Measurements from ENCODE around the gene ST8SIA5.

ST8SIA5 gene

GRCh38 chr18:46629361-46629760 is 127.5 kb downstream of the ST8SIA5 start:
- TF ChIP-seq RARB (CRISPR knock-in tag; IDR thresholded peaks at IDR 0.05), result no peak
- TF ChIP-seq PATZ1 (CRISPR knock-in tag; IDR thresholded peaks at IDR 0.05; ENCODE audit: borderline replicate concordance), result no peak
- TF ChIP-seq ZNF8 (CRISPR knock-in tag; IDR thresholded peaks at IDR 0.05), result no peak
- TF ChIP-seq ZC3H10 (CRISPR knock-in tag; IDR thresholded peaks at IDR 0.05), result no peak
- TF ChIP-seq ESRRG (CRISPR knock-in tag; IDR thresholded peaks at IDR 0.05), result no peak
- TF ChIP-seq ZFP3 (CRISPR knock-in tag; IDR thresholded peaks at IDR 0.05), result no peak
- TF ChIP-seq ZNF565 (CRISPR knock-in tag; conservative IDR thresholded peaks at IDR 0.05; ENCODE audit: low read depth), result no peak
- no peak for TF ChIP-seq SNAI2 (CRISPR knock-in tag; IDR thresholded peaks at IDR 0.05)
- TF ChIP-seq CSRNP3 (CRISPR knock-in tag; IDR thresholded peaks at IDR 0.05), result no peak
- no peak for TF ChIP-seq CSDC2 (CRISPR knock-in tag; IDR thresholded peaks at IDR 0.05)
- TF ChIP-seq TCF4 (CRISPR knock-in tag; IDR thresholded peaks at IDR 0.05; ENCODE audit: borderline replicate concordance), result no peak
- no peak for TF ChIP-seq ARNTL (CRISPR knock-in tag; IDR thresholded peaks at IDR 0.05; ENCODE audit: borderline replicate concordance, low read depth)
- no peak for TF ChIP-seq TOX (CRISPR knock-in tag; IDR thresholded peaks at IDR 0.05; ENCODE audit: borderline replicate concordance)
- no peak for TF ChIP-seq PPARA (CRISPR knock-in tag; IDR thresholded peaks at IDR 0.05; ENCODE audit: borderline replicate concordance)
- no peak for TF ChIP-seq OSR1 (CRISPR knock-in tag; IDR thresholded peaks at IDR 0.05)
- no peak for TF ChIP-seq ZFP30 (CRISPR knock-in tag; IDR thresholded peaks at IDR 0.05)
- no peak for TF ChIP-seq ZNF70 (CRISPR knock-in tag; IDR thresholded peaks at IDR 0.05)
- TF ChIP-seq ISL1 (CRISPR knock-in tag; IDR thresholded peaks at IDR 0.05), result no peak
- ATAC-seq, result no peak

DNA sequence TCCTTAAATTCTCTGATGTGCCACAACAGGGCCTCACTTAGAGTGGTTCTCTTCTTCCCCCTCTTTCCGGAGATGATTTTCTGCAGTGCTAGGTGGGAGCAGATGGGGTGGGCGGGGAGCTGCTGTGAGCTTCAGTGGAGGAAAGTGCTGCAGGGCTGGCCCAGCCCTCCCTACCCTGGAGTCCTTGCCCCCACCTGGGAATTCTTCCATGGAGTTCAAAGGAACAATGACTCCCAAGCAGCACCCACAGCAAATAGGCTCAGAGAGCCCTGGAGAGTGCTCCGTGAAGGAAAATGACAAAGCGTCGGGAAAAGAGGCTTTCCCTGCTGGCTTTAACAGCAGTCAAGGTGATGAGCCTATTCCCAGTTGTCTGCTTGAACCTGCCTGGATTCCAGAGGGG is 128.6 kb downstream of the ST8SIA5 start:
- TF ChIP-seq RARB (CRISPR knock-in tag; IDR thresholded peaks at IDR 0.05) (no peak), POU6F1 (CRISPR knock-in tag; IDR thresholded peaks at IDR 0.05; ENCODE audit: borderline replicate concordance, low read depth) (no peak), ZC3H10 (CRISPR knock-in tag; IDR thresholded peaks at IDR 0.05) (no peak), ZNF8 (CRISPR knock-in tag; IDR thresholded peaks at IDR 0.05) (no peak), ZFP3 (CRISPR knock-in tag; IDR thresholded peaks at IDR 0.05) (no peak), ISL1 (CRISPR knock-in tag; IDR thresholded peaks at IDR 0.05) (no peak), TOX (CRISPR knock-in tag; IDR thresholded peaks at IDR 0.05; ENCODE audit: borderline replicate concordance) (no peak)
- ATAC-seq, result no peak

DNA sequence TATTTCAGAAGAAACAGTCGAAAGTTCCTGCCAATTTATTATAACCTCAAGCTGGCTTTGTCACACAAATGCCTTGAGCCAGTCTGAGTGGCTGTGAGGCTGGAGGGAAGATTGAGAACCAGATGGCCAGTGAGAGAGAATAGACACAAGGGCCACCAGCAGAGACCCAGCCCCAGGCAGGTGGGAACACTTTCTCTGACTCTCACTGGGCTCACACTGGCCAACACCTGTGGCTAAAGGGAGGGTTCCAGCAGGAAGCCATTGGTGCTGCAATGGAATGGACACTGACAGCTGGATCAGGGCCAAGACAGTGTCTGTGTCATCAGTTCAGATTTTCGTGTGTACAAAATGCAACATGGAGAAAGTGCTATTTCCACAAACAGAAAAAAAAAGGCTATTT is 129.7 kb downstream of the ST8SIA5 start:
- no peak for ATAC-seq
- TF ChIP-seq RARB (CRISPR knock-in tag; IDR thresholded peaks at IDR 0.05) (no peak), ZNF8 (CRISPR knock-in tag; IDR thresholded peaks at IDR 0.05) (no peak), SNAI2 (CRISPR knock-in tag; IDR thresholded peaks at IDR 0.05) (no peak), GLIS3 (CRISPR knock-in tag; IDR thresholded peaks at IDR 0.05) (no peak), TOX (CRISPR knock-in tag; IDR thresholded peaks at IDR 0.05; ENCODE audit: borderline replicate concordance) (no peak), OSR1 (CRISPR knock-in tag; IDR thresholded peaks at IDR 0.05) (no peak), BACH2 (CRISPR knock-in tag; IDR thresholded peaks at IDR 0.05; ENCODE audit: borderline replicate concordance) (no peak), ZFP30 (CRISPR knock-in tag; IDR thresholded peaks at IDR 0.05) (no peak), ISL1 (CRISPR knock-in tag; IDR thresholded peaks at IDR 0.05) (no peak), CSDC2 (CRISPR knock-in tag; IDR thresholded peaks at IDR 0.05) (no peak), ZNF70 (CRISPR knock-in tag; IDR thresholded peaks at IDR 0.05) (no peak), PPARA (CRISPR knock-in tag; IDR thresholded peaks at IDR 0.05; ENCODE audit: borderline replicate concordance) (no peak), CSRNP3 (CRISPR knock-in tag; IDR thresholded peaks at IDR 0.05) (no peak), ZC3H10 (CRISPR knock-in tag; IDR thresholded peaks at IDR 0.05) (no peak), TCF4 (CRISPR knock-in tag; IDR thresholded peaks at IDR 0.05; ENCODE audit: borderline replicate concordance) (no peak), POU6F1 (CRISPR knock-in tag; IDR thresholded peaks at IDR 0.05; ENCODE audit: borderline replicate concordance, low read depth) (no peak), ARNTL (CRISPR knock-in tag; IDR thresholded peaks at IDR 0.05; ENCODE audit: borderline replicate concordance, low read depth) (no peak)
- TF ChIP-seq, protein P1, sequence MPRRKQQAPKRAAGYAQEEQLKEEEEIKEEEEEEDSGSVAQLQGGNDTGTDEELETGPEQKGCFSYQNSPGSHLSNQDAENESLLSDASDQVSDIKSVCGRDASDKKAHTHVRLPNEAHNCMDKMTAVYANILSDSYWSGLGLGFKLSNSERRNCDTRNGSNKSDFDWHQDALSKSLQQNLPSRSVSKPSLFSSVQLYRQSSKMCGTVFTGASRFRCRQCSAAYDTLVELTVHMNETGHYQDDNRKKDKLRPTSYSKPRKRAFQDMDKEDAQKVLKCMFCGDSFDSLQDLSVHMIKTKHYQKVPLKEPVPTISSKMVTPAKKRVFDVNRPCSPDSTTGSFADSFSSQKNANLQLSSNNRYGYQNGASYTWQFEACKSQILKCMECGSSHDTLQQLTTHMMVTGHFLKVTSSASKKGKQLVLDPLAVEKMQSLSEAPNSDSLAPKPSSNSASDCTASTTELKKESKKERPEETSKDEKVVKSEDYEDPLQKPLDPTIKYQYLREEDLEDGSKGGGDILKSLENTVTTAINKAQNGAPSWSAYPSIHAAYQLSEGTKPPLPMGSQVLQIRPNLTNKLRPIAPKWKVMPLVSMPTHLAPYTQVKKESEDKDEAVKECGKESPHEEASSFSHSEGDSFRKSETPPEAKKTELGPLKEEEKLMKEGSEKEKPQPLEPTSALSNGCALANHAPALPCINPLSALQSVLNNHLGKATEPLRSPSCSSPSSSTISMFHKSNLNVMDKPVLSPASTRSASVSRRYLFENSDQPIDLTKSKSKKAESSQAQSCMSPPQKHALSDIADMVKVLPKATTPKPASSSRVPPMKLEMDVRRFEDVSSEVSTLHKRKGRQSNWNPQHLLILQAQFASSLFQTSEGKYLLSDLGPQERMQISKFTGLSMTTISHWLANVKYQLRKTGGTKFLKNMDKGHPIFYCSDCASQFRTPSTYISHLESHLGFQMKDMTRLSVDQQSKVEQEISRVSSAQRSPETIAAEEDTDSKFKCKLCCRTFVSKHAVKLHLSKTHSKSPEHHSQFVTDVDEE (CRISPR knock-in tag; IDR thresholded peaks at IDR 0.05), result no peak
- TF ChIP-seq, protein P2, sequence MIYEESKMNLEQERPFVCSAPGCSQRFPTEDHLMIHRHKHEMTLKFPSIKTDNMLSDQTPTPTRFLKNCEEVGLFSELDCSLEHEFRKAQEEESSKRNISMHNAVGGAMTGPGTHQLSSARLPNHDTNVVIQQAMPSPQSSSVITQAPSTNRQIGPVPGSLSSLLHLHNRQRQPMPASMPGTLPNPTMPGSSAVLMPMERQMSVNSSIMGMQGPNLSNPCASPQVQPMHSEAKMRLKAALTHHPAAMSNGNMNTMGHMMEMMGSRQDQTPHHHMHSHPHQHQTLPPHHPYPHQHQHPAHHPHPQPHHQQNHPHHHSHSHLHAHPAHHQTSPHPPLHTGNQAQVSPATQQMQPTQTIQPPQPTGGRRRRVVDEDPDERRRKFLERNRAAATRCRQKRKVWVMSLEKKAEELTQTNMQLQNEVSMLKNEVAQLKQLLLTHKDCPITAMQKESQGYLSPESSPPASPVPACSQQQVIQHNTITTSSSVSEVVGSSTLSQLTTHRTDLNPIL (CRISPR knock-in tag; IDR thresholded peaks at IDR 0.05; ENCODE audit: low read depth), result no peak

All from SK-N-SH treated with all-trans-retinoic acid at 6 μM for 48 hours (cell line).